Keratinocyte (primary cell): ENCODE results near the gene SPRN.
"Not testable (repeated sequence)": the region's sequence is repeated elsewhere in the genome, so short reads cannot be mapped to it uniquely, and the experiment has no call there.

Source experiments
- CTCF ChIP-seq, 3 experiments: IDR thresholded peaks in 1 of 3; conservative IDR thresholded peaks in 1 of 3; optimal IDR thresholded peaks in 1 of 3; 2 replicates in 2 of 3; 3 replicates in 1 of 3; pipeline versions ENCODE3 to v1.5.1; 2011; ENCODE audit warnings: low read length in 3 of 3, mild to moderate bottlenecking in 3 of 3, moderate library complexity in 2 of 3, control low read depth in 1 of 3, inconsistent platforms in 1 of 3; ENCODE audit not compliant: insufficient read depth in 2 of 3; ENCODE audit errors: extremely low read depth in 1 of 3
- EZH2 ChIP-seq: IDR thresholded peaks from one replicate; pipeline ENCODE4 v1.6.1; 2012; ENCODE audit warnings: inconsistent platforms, mild to moderate bottlenecking, low read length, moderate library complexity

GRCh38 chr10:133386951-133387350, 37.5 kb downstream of the SPRN start:
- TF ChIP-seq CTCF (optimal IDR thresholded peaks at IDR 0.05 in 1 of 3, IDR thresholded peaks at IDR 0.05 in 1 of 3, conservative IDR thresholded peaks at IDR 0.05 in 1 of 3; ENCODE audit: extremely low read depth in 1 of 3, insufficient read depth in 2 of 3, low read length in 3 of 3); EZH2: not testable (repeated sequence)
